ENCODE measurements around the gene EOMES.

The EOMES gene

DNA sequence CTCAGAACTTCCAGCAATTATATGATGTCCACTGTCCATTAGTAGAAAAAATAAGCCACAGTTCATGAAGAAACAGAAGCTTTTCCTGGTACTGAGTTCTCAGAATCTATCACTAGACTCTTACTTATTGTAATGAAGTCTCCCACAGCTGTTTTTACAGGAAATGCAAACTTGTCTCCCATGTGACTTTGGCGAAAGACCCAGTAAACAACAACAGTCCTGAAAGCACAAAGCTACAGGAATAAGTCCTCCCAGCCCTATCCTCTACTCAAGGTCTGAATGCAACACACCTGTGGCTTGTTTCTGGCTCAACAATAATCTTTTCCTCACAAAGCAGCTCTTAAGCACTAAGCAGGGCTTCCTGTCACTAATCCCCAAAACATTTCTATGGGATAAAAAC is 55.9 kb downstream of the EOMES start:
- no peak overlapping the region for H3K4me3 ChIP-seq (replicated peaks; ENCODE audit: low read depth, low read length)
- TF ChIP-seq, protein P1, sequence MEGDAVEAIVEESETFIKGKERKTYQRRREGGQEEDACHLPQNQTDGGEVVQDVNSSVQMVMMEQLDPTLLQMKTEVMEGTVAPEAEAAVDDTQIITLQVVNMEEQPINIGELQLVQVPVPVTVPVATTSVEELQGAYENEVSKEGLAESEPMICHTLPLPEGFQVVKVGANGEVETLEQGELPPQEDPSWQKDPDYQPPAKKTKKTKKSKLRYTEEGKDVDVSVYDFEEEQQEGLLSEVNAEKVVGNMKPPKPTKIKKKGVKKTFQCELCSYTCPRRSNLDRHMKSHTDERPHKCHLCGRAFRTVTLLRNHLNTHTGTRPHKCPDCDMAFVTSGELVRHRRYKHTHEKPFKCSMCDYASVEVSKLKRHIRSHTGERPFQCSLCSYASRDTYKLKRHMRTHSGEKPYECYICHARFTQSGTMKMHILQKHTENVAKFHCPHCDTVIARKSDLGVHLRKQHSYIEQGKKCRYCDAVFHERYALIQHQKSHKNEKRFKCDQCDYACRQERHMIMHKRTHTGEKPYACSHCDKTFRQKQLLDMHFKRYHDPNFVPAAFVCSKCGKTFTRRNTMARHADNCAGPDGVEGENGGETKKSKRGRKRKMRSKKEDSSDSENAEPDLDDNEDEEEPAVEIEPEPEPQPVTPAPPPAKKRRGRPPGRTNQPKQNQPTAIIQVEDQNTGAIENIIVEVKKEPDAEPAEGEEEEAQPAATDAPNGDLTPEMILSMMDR (IDR thresholded peaks at IDR 0.05; ENCODE audit: low read depth, low read length, missing control alignments), result no peak
- no peak for DNase-seq (ENCODE audit: extremely low read depth, low read depth)

Data from HFF-Myc (cell line).